ENCODE data around the gene TMEM256.

DNA sequence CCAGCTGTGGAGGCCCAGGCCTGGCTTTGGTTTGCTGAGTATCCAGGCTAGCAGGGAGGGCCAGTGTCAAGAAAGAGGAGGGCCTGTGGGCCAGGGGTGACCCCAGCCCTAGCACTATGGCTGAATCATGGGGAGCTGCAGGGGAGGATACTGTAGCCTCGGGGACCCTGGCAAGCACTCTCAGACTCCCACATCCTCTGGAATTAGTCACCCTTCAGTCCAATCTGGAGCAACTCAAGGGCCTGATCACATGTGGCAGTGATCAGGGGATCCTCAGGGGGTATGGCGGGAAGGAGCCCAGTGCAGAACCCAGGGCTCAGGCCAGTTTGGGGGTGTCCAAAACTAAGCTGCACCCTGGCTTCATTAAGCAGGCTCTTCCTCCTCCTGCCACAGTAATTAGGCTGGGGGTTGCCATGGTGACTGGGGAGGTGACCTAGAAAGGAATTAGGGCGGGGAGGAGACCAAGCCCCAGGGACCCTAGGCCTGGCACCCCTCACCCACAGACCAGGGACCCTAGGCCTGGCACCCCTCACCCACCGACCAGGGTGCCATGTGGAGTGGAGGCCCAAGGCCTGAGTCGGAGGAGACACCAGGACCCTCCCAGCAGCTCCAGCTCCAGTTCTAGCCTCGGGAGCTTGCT, 9.6 kb upstream of the TMEM256 start:
- TF ChIP-seq, protein P1, sequence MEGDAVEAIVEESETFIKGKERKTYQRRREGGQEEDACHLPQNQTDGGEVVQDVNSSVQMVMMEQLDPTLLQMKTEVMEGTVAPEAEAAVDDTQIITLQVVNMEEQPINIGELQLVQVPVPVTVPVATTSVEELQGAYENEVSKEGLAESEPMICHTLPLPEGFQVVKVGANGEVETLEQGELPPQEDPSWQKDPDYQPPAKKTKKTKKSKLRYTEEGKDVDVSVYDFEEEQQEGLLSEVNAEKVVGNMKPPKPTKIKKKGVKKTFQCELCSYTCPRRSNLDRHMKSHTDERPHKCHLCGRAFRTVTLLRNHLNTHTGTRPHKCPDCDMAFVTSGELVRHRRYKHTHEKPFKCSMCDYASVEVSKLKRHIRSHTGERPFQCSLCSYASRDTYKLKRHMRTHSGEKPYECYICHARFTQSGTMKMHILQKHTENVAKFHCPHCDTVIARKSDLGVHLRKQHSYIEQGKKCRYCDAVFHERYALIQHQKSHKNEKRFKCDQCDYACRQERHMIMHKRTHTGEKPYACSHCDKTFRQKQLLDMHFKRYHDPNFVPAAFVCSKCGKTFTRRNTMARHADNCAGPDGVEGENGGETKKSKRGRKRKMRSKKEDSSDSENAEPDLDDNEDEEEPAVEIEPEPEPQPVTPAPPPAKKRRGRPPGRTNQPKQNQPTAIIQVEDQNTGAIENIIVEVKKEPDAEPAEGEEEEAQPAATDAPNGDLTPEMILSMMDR (IDR thresholded peaks at IDR 0.05), result no peak
- TF ChIP-seq POLR2A (IDR thresholded peaks at IDR 0.05) (no peak), POLR2AphosphoS5 (IDR thresholded peaks at IDR 0.05) (no peak)

All from breast epithelium (tissue), 3 donors.